ENCODE measurements around the gene TERT.
"Not testable (repeated sequence)": the region's sequence is repeated elsewhere in the genome, so short reads cannot be mapped to it uniquely, and the experiment has no call there.

The TERT gene

DNA sequence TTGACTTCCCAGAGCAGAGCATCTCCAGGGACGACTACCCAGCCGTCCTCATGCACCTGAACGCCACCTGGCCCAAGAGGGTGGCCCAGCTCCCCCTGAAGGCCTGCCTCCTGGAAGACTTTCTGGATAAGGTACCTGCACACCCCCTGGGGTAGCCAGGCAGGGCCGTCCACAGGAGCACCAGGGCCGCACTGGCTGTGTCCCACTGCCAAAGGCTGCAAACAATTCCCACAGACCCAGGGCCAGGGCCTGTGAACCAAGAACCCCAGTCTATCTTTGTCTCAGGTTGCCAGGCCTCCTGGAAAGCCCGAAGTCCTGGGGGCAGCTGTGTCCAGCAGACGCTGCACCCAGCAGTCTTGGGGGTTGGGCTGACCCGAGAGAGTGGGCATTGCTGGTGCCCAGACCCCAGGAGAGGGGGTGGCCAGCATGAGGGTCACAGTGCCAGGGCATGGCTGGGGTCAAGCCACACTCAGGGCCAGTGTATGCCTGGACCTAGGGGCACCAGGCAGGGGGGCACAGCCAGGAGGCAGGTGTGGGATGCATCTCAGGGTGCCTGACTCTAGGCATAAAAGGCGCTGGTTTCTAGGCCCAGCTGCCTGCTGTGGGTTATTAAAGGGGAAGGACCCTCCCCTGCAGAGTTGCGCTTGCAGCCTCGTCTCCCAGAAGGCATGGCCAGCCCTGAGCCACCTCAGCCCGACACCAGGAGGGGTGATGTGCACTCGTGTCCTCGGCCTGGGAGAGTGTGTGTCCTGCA lies 52.0 kb downstream of the TERT start:
- DNase-seq (ENCODE audit: low read depth in 2 of 2, low spot score in 1 of 2), result no peak

- no peak for DNase-seq (ENCODE audit: low read depth in 2 of 2, low spot score in 1 of 2)
Observed at GRCh38 chr5:1241509-1242080, 53.3 kb downstream of the TERT start.

GRCh38 chr5:1240496-1241260 lies 54.2 kb downstream of the TERT start:
- no peak for DNase-seq (ENCODE audit: low read depth in 2 of 2, low spot score in 1 of 2)

DNA sequence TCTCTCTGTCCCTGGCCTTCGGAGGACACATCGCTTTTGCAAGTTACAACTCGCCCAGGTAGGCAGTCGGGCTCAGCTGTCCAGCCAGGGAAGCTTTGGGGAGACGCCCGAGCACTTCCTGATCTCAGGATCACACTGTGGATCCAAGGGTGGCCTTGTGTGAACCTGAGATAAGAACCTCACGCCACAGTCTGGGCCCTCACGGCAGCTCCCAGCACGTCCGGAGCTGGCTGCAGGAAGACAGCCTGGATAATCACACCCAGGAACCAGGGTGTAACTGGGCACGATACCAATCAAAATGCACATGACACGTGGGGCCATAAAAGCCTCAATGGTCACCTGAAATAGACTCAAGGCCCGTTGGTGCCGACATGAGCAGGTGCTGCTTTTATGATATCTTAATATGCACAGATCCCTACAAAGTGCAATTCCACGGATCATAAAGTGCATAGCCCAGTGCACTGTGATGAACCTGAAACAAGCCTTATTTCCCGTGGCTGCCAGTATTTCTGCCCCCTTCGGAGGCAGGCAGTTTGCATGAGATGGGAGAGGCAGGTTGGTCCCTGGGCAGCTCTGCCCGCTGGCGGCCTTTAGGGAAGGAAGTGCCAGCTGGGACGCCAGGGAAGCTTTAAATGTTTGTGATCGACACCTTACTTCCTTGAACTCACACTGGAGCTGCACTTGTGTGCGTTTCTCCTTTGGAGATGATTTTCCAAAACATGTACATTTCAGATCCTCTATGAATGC lies 55.2 kb downstream of the TERT start:
- DNase-seq (ENCODE audit: low read depth in 2 of 2, low spot score in 1 of 2), result no peak

- no peak for DNase-seq (ENCODE audit: low read depth in 2 of 2, low spot score in 1 of 2)
Observed at GRCh38 chr5:1235838-1236237, 59.0 kb downstream of the TERT start.

- DNase-seq (ENCODE audit: low read depth in 2 of 2, low spot score in 1 of 2), result no peak
Observed at GRCh38 chr5:1235379-1235778, 59.5 kb downstream of the TERT start.

GRCh38 chr5:1232780-1233179 lies 62.1 kb downstream of the TERT start:
- no peak for DNase-seq (ENCODE audit: low read depth in 2 of 2, low spot score in 1 of 2)

DNA sequence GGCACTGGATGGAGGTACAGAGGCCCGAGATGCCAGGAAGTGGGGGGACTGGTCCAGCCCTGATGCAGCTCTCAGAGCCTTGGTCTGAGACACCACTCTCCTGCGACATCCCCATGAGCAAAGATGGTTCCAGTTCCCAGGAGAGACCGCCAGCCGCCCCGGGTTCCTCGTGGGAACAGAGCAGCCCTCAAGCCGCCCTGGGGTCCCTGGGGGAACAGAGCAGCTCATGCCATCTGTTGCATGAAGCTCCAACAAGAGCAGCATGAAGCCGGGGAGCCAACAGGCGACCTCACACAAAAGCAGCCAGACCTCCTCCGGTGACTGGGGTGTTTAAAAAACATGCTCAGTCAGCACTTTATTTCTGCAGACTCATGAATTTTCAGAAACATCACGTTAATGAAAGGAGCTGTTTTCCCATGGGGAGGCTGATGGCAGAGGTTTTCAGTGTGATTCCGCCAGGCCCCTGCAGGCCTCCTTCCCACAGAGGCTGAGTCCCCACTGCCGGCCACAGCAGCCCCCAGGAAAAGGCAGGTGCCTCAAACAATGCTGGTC lies 63.4 kb downstream of the TERT start:
- no peak for DNase-seq (ENCODE audit: low read depth in 2 of 2, low spot score in 1 of 2)

- no peak for DNase-seq (ENCODE audit: low read depth in 2 of 2, low spot score in 1 of 2)
Observed at GRCh38 chr5:1230551-1230950, 64.3 kb downstream of the TERT start.

DNA sequence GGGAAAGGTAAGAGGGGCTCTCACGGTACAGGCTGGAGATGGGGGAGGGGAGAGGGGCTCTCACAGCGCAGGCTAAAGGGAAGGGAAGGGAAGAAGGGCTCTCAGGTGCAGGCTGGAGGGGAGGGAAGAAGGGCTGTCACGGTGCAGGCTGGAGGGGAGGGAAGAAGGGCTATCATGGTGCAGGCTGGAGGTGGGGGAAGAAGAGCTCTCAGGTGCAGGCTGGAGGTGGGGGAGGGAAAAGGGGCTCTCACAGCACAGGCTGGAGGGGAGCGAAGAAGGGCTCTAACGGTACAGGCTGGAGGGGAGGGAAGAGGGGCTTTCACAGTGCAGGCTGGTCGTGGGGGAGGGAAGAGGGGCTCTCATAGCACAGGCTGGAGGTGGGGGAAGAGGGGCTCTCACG lies 65.0 kb downstream of the TERT start:
- no peak for DNase-seq (ENCODE audit: low read depth in 2 of 2, low spot score in 1 of 2)

GRCh38 chr5:1229023-1229422 lies 65.8 kb downstream of the TERT start:
- DNase-seq (ENCODE audit: low read depth in 2 of 2, low spot score in 1 of 2), result not testable (repeated sequence)

GRCh38 chr5:1228120-1228519 lies 66.7 kb downstream of the TERT start:
- DNase-seq (ENCODE audit: low read depth in 2 of 2, low spot score in 1 of 2), result no peak

DNA sequence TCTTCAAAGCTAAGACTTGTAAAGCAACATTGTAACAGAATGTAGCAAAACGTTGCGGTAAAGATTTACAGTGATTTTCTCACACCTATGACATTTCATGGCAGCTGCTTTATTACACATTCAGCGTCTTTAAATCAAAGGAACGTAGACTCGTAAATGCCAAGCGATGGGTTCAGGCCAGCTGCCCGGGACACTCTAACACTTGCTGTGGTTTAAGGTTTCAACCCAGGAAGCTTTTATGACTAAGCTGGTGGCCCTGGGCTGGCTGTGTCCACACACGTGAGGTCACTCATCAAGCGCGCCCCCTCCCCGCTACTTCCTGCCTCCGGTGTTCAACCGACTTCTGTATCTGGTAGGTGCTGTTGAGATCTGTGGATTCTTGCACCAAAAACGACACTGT lies 67.2 kb downstream of the TERT start:
- no peak for DNase-seq (ENCODE audit: low read depth in 2 of 2, low spot score in 1 of 2)

DNA sequence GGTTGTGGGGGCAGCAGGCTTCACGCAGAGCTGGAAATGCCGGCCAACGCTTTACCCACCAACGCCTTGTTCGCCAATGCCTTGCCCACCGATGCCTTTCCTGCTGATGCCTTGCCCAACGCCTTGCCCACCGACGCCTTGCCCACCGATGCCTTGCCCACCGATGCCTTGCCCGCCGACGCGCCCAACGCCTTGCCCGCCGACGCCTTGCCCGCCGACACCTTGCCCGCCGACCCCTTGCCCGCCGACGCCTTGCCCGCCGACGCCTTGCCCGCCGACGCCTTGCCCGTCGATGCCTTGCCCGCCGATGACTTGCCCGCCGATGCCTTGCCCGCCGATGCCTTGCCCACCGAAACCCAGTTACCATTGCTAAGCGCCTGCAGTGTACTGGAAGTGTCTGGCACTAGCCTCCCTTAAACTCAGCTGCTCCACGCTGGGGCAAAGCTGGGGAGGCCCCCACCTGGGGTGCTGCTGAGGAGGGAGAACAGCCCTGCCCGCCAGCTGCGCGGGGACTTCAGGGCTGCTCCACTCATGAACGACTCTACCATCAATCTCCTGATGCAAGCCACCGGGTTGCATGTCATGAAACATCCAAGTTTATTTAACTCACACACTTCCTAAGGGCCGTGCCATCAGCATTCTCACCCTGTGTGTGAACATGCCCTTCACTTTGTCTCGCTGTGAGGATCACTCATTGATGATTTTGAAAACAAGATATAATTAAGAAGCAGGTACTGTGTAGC lies 67.9 kb downstream of the TERT start:
- no peak for DNase-seq (ENCODE audit: low read depth in 2 of 2, low spot score in 1 of 2)

GRCh38 chr5:1226231-1226630 lies 68.6 kb downstream of the TERT start:
- DNase-seq (ENCODE audit: low read depth in 2 of 2, low spot score in 1 of 2), result no peak

DNA sequence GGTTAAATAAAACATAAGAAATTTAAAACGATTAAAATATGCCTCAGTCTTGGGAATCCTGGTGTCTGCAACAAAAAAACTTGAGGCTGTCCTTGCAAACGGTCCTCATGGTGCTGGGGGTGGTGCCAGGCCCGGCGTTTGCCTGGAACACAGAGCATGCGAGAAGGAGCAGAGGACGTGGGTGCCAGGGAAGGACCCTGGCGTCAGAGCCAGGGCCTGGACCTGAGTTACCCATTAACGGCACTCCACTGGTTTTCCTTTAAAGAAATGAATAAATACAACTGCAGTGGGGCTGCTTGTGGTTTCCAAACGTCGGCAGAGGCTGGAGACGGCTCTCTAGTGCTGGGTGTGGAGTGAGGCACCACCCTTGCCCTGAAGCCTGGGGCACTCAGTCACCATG lies 69.8 kb downstream of the TERT start, which contains the start of gene SLC6A18:
Gene SLC6A18, plus strand, starts transcription at position 301 of the 400 bp plus-strand sequence. Its CDS starts 97 bp downstream, at position 398.
- DNase-seq (ENCODE audit: low read depth in 2 of 2, low spot score in 1 of 2), result no peak

DNA sequence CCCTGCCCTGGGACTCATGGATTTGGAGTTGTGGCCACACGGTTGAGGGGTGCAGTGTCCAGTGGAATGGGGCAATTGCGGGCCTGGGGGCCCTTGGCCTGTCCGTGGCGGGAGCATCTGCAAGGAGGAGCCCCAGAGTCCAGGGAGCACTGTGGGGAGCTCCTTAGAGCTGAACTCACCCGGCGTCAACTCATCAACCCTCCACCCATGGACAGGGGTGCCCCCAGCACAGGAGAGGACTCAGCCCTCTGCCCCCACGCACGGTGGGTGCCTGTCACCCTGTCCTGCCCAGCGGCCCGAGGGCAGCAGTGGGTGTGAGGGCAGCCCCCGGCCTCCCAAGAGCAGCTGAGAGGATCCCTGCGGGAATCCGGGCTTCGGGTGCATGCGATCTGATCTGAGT lies 70.2 kb downstream of the TERT start:
- no peak for DNase-seq (ENCODE audit: low read depth in 2 of 2, low spot score in 1 of 2)

DNA sequence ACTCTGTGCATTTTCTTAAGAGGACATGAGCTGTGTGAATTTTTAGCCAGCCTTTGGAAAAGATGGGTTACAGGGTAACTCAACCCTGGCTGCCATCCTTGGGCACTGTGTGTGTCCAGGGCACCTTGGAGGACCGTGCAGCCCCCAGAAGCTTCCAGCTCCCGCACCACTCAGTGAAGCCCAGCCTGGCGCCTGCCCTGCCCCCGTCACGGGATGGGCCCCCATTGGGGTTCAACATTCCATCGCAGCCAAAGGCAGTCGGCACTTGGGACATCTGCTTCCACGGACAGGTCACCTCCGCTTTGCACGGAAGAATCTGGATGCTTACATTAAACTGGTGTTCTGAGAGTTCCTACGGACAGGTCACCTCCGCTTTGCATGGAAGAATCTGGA lies 71.6 kb downstream of the TERT start:
- DNase-seq (ENCODE audit: low read depth in 2 of 2, low spot score in 1 of 2), result no peak

DNA sequence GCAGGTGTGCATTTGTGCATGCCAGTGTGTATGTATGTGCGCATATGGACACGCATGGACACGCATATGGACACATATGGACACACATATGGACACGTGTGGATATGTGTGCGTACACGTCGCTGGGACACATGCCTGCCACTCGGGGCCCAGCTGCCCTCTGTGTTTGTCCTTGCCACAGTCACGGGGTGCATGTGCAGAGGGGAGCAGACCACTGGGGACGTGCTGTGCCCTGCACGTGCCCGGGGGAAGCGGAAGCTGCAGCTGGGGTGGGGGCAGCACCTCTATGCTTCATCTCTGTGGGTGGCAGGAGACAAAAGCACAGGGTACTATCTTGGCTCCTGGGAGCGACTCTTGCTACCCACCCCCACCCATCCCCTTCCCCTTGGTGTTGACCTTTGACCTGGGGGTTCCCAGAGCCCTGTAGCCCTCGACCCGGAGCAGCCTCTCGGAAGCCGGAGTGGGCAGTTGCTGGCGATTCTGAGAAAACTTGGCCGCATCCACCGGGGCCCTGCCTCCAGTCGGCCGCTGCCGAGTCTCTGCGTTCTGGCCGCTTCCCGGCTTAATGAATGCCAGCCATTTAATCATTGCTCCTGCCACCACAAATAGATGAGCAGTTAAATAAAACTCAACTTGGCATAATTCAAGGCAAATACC lies 72.1 kb downstream of the TERT start:
- DNase-seq (ENCODE audit: low read depth in 2 of 2, low spot score in 1 of 2), result no peak

GRCh38 chr5:1222147-1222546 lies 72.7 kb downstream of the TERT start:
- DNase-seq (ENCODE audit: low read depth in 2 of 2, low spot score in 1 of 2), result no peak
